K562 (cell line): ENCODE measurements around the gene HEXIM2. TPM values are rescaled to one million over a fixed set of nuclear protein-coding genes. Genes with fewer than 3 reads are reported as not detected.

Experiments
- ASH1L ChIP-seq: fragments of 450-650 bp; IDR thresholded peaks from 2 replicates; pipeline ENCODE4 v1.6.1; 2018; ENCODE audit warnings: borderline replicate concordance, mild to moderate bottlenecking, low read depth; ENCODE audit not compliant: partially characterized antibody
- BRF1 ChIP-seq: IDR thresholded peaks from 3 replicates; pipeline ENCODE4 v1.6.1; 2011; ENCODE audit warnings: borderline replicate concordance, mild to moderate bottlenecking; ENCODE audit not compliant: insufficient read length; ENCODE audit errors: extremely low read depth
- E2F3 ChIP-seq: fragments of 250-450 bp; sonication (Bioruptor Pico); IDR thresholded peaks from 2 replicates; pipeline ENCODE4 v1.4.0; 2020; ENCODE audit warnings: mild to moderate bottlenecking
- FOXO4 ChIP-seq: fragments of 450-650 bp; formaldehyde crosslinking; IDR thresholded peaks from 2 replicates; pipeline ENCODE4 v1.4.0; 2020; ENCODE audit warnings: mild to moderate bottlenecking, moderate library complexity
- MEIS2 ChIP-seq: fragments of 450-650 bp; IDR thresholded peaks from 2 replicates; pipeline ENCODE4 v1.6.1; 2014; ENCODE audit warnings: mild to moderate bottlenecking; ENCODE audit not compliant: partially characterized antibody
- PHB ChIP-seq: fragments of 250-450 bp; sonication (Bioruptor Pico); IDR thresholded peaks from 2 replicates; pipeline ENCODE4 v1.5.0; 2021
- RBM14 ChIP-seq: fragments of 200-400 bp; formaldehyde crosslinking; IDR thresholded peaks from 2 replicates; pipeline ENCODE4 v1.6.1; 2018; ENCODE audit warnings: low read depth, mild to moderate bottlenecking, low read length, moderate library complexity, borderline replicate concordance; ENCODE audit not compliant: insufficient read depth
- ZFPM2 ChIP-seq: fragments of 250-450 bp; sonication (Bioruptor Pico); IDR thresholded peaks from 2 replicates; pipeline ENCODE4 v1.5.1; 2022; ENCODE audit warnings: mild to moderate bottlenecking
- ZNF436 ChIP-seq: fragments of 250-450, 450-650 bp; sonication (Bioruptor Pico); formaldehyde crosslinking; IDR thresholded peaks from 2 replicates; pipeline ENCODE4 v1.7.0; 2020; ENCODE audit warnings: mild to moderate bottlenecking
- ZNF780A ChIP-seq: fragments of 250-450 bp; sonication (Bioruptor Pico); IDR thresholded peaks from 2 replicates; pipeline ENCODE4 v1.5.0; 2021; ENCODE audit warnings: mild to moderate bottlenecking
- polyA plus RNA-seq, 8 experiments: library from polyadenylated mRNA; depleted of rRNA in 4 of 8; stranded (reverse) in 5 of 8; unstranded in 3 of 8; fragments of >200 nt; fragmentation: Nextera tagmentation in 2 of 8; fragmentation: Illumina TruSeq in 1 of 8; extraction: Ambion mirVana in 2 of 8; extraction: Trizol in 1 of 8; gene quantifications; 2 replicates each; pipeline versions ENCODE4 v1.2.1 to v1.2.3, GENCODE V29; 2011 to 2014; ENCODE audit warnings: inconsistent platforms in 1 of 8, missing spikeins in 1 of 8
- total RNA-seq, 7 experiments: library from RNA; depleted of rRNA in 6 of 7; stranded (reverse); fragments of >200 nt in 6 of 7; fragmentation: Illumina TruSeq in 2 of 7; extraction: Trizol in 2 of 7; gene quantifications; 2 replicates each; pipeline versions ENCODE4 v1.2.1 to v1.2.3, GENCODE V29; 2011 to 2021; ENCODE audit warnings: low replicate concordance in 1 of 7
- TF ChIP-seq, protein P1 (sequence below): IDR thresholded peaks from 3 replicates; pipeline ENCODE4 v1.6.1; 2011; ENCODE audit warnings: borderline replicate concordance, mild to moderate bottlenecking, moderate library complexity; ENCODE audit not compliant: insufficient read length; ENCODE audit errors: extremely low read depth
- TF ChIP-seq, protein P2 (sequence below): fragments of 250-450 bp; sonication (Bioruptor Pico); IDR thresholded peaks from 2 replicates; pipeline ENCODE4 v1.5.0; 2021
- TF ChIP-seq, protein P3 (sequence below): fragments of 450-650 bp; IDR thresholded peaks from 2 replicates; pipeline ENCODE4 v1.6.1; 2017; ENCODE audit warnings: antibody characterized with exemption, mild to moderate bottlenecking
- TF ChIP-seq, protein P4 (sequence below): fragments of 450-650 bp; IDR thresholded peaks from 2 replicates; pipeline ENCODE4 v1.7.0; 2016; ENCODE audit warnings: borderline replicate concordance

The HEXIM2 gene
- total and polyA plus RNA-seq, 9 of the 15 experiments (the other 6 are each of a cell fraction or from before 2014, with no cell fraction given): 0.69 to 3.4 (median 1.1) TPM; not detected in 2

DNA sequence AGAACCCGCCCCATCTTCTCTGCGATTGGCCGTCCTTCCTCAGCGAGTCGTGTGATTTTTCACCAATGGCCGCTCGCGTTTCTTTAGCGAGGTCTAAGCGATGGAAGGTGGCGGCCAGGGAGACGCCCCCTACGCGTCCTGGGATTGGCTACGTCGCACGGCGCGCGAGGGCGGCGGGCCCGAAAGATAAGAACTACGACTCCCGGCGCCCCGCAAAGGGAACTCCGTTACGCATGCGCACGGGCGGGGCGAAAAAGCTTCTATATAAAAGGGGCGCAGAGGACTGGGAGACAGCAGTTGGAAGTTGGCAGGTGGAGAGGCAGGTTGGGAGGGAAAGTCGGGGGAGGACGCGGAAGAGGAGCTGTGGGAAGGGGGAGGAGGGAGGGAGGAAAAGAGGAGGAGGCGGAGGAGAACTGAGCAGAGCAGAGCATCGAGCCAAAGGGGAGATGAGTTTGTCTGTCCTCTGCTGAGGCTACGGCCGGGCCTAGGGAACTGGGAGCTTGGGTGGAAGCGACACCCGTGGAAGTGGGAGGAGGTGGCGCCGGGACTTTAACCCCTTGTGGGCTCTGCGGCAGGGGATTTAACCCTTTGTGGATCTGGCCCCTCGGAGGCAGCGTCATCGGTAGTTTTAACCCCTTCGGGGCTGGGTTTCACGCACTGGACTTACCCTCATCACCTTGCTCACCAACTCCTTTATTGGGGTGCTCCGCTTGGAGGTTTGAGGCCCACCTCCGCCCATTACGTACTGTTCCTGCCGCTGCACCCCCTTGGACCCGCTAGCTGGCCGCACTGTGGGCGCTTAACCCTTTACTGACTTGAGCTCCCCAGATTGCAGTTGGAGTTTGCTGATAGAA lies 13.3 kb upstream of the HEXIM2 start, which contains the start of gene HEXIM1 (continued):
- TF ChIP-seq, protein P1, sequence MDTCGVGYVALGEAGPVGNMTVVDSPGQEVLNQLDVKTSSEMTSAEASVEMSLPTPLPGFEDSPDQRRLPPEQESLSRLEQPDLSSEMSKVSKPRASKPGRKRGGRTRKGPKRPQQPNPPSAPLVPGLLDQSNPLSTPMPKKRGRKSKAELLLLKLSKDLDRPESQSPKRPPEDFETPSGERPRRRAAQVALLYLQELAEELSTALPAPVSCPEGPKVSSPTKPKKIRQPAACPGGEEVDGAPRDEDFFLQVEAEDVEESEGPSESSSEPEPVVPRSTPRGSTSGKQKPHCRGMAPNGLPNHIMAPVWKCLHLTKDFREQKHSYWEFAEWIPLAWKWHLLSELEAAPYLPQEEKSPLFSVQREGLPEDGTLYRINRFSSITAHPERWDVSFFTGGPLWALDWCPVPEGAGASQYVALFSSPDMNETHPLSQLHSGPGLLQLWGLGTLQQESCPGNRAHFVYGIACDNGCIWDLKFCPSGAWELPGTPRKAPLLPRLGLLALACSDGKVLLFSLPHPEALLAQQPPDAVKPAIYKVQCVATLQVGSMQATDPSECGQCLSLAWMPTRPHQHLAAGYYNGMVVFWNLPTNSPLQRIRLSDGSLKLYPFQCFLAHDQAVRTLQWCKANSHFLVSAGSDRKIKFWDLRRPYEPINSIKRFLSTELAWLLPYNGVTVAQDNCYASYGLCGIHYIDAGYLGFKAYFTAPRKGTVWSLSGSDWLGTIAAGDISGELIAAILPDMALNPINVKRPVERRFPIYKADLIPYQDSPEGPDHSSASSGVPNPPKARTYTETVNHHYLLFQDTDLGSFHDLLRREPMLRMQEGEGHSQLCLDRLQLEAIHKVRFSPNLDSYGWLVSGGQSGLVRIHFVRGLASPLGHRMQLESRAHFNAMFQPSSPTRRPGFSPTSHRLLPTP: no peak
- TF ChIP-seq, protein P2, sequence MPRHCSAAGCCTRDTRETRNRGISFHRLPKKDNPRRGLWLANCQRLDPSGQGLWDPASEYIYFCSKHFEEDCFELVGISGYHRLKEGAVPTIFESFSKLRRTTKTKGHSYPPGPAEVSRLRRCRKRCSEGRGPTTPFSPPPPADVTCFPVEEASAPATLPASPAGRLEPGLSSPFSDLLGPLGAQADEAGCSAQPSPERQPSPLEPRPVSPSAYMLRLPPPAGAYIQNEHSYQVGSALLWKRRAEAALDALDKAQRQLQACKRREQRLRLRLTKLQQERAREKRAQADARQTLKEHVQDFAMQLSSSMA (CRISPR knock-in tag): peak; percentile 87; the same call in 1 of the 2 replicates
- TF ChIP-seq, protein P3, sequence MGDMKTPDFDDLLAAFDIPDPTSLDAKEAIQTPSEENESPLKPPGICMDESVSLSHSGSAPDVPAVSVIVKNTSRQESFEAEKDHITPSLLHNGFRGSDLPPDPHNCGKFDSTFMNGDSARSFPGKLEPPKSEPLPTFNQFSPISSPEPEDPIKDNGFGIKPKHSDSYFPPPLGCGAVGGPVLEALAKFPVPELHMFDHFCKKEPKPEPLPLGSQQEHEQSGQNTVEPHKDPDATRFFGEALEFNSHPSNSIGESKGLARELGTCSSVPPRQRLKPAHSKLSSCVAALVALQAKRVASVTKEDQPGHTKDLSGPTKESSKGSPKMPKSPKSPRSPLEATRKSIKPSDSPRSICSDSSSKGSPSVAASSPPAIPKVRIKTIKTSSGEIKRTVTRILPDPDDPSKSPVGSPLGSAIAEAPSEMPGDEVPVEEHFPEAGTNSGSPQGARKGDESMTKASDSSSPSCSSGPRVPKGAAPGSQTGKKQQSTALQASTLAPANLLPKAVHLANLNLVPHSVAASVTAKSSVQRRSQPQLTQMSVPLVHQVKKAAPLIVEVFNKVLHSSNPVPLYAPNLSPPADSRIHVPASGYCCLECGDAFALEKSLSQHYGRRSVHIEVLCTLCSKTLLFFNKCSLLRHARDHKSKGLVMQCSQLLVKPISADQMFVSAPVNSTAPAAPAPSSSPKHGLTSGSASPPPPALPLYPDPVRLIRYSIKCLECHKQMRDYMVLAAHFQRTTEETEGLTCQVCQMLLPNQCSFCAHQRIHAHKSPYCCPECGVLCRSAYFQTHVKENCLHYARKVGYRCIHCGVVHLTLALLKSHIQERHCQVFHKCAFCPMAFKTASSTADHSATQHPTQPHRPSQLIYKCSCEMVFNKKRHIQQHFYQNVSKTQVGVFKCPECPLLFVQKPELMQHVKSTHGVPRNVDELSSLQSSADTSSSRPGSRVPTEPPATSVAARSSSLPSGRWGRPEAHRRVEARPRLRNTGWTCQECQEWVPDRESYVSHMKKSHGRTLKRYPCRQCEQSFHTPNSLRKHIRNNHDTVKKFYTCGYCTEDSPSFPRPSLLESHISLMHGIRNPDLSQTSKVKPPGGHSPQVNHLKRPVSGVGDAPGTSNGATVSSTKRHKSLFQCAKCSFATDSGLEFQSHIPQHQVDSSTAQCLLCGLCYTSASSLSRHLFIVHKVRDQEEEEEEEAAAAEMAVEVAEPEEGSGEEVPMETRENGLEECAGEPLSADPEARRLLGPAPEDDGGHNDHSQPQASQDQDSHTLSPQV: no peak; the same call in 1 of the 2 replicates
- TF ChIP-seq RBM14 (no peak), ASH1L (peak; percentile 46), MEIS2 (peak; percentile 92), FOXO4 (peak; percentile 71; the same call in 1 of the 2 replicates), E2F3 (CRISPR knock-in tag) (peak; percentile 54; the same call in 1 of the 2 replicates), ZNF436 (CRISPR knock-in tag) (peak; percentile 77; the same call in 1 of the 2 replicates), BRF1 (no peak), ZFPM2 (CRISPR knock-in tag) (peak; percentile 97), PHB (CRISPR knock-in tag) (peak; percentile 98), ZNF780A (CRISPR knock-in tag) (peak; percentile 73; the same call in 1 of the 2 replicates)
- TF ChIP-seq, protein P4, sequence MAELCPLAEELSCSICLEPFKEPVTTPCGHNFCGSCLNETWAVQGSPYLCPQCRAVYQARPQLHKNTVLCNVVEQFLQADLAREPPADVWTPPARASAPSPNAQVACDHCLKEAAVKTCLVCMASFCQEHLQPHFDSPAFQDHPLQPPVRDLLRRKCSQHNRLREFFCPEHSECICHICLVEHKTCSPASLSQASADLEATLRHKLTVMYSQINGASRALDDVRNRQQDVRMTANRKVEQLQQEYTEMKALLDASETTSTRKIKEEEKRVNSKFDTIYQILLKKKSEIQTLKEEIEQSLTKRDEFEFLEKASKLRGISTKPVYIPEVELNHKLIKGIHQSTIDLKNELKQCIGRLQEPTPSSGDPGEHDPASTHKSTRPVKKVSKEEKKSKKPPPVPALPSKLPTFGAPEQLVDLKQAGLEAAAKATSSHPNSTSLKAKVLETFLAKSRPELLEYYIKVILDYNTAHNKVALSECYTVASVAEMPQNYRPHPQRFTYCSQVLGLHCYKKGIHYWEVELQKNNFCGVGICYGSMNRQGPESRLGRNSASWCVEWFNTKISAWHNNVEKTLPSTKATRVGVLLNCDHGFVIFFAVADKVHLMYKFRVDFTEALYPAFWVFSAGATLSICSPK: peak; percentile 88; the same call in 1 of the 2 replicates
